MM.1S (cell line): ENCODE results near the gene FNTB.

Experiments
- CTCF ChIP-seq: fragments of 300-600 bp; sonication (generic); IDR thresholded peaks from 2 replicates; pipeline ENCODE4 v1.5.1; 2016; ENCODE audit warnings: antibody characterized with exemption, low read length, mixed read lengths
- EZH2 ChIP-seq: fragments of 300-600 bp; sonication (generic); optimal IDR thresholded peaks from 2 replicates; pipeline ENCODE3; 2017; ENCODE audit warnings: low read depth, mild to moderate bottlenecking, antibody characterized with exemption, low read length, mixed read lengths

GRCh38 chr14:64958201-64958600, 28.5 kb upstream of the FNTB start:
- TF ChIP-seq CTCF, result no peak
- TF ChIP-seq EZH2, result no peak
